Nephron progenitor cell (in vitro differentiated cells): Measurements from ENCODE around the gene KCNA2.

Experiments used
- DNase-seq: peaks from one replicate; pipeline ENCODE4 v3.0.0; 2021
- H3K27ac Mint-ChIP-seq: 2 replicates; pipeline ENCODE4 v1.8.0; 2021; ENCODE audit warnings: mild to moderate bottlenecking, moderate library complexity, mixed read lengths
- H3K27me3 Mint-ChIP-seq: 2 replicates; pipeline ENCODE4 v1.8.0; 2021; ENCODE audit warnings: mild to moderate bottlenecking, low read depth, mixed read lengths; ENCODE audit not compliant: poor library complexity
- H3K36me3 Mint-ChIP-seq: 2 replicates; pipeline ENCODE4 v1.8.0; 2021; ENCODE audit warnings: low read depth, mixed read lengths
- H3K4me1 Mint-ChIP-seq: 2 replicates; pipeline ENCODE4 v1.8.0; 2021; ENCODE audit warnings: mixed read lengths
- H3K4me3 Mint-ChIP-seq: 2 replicates; pipeline ENCODE4 v1.8.0; 2021; ENCODE audit warnings: mild to moderate bottlenecking, moderate library complexity, mixed read lengths
- H3K9me3 Mint-ChIP-seq: 2 replicates; pipeline ENCODE4 v1.8.0; 2021; ENCODE audit warnings: mild to moderate bottlenecking, moderate library complexity, mixed read lengths
- TF ChIP-seq, protein P1 (sequence below): fragments of 200-600 bp; sonication (generic); IDR thresholded peaks from 2 replicates; pipeline ENCODE4 v1.5.0; 2021; ENCODE audit warnings: antibody characterized with exemption

The KCNA2 gene

GRCh38 chr1:110570307-110570706 lies 35.9 kb downstream of the KCNA2 start:
- H3K27ac Mint-ChIP-seq = no peak overlapping the region
- H3K9me3 Mint-ChIP-seq = no peaks in the 10 kb centered on the region
- DNase-seq = no peak
- peaks cover 46% of the 10 kb centered on the region for H3K27me3 Mint-ChIP-seq
- no peak overlapping the region for H3K4me3 Mint-ChIP-seq
- no peaks in the 10 kb centered on the region for H3K4me1 Mint-ChIP-seq
- H3K36me3 Mint-ChIP-seq = no peaks in the 10 kb centered on the region
- TF ChIP-seq, protein P1, sequence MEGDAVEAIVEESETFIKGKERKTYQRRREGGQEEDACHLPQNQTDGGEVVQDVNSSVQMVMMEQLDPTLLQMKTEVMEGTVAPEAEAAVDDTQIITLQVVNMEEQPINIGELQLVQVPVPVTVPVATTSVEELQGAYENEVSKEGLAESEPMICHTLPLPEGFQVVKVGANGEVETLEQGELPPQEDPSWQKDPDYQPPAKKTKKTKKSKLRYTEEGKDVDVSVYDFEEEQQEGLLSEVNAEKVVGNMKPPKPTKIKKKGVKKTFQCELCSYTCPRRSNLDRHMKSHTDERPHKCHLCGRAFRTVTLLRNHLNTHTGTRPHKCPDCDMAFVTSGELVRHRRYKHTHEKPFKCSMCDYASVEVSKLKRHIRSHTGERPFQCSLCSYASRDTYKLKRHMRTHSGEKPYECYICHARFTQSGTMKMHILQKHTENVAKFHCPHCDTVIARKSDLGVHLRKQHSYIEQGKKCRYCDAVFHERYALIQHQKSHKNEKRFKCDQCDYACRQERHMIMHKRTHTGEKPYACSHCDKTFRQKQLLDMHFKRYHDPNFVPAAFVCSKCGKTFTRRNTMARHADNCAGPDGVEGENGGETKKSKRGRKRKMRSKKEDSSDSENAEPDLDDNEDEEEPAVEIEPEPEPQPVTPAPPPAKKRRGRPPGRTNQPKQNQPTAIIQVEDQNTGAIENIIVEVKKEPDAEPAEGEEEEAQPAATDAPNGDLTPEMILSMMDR = no peak

- DNase-seq = no peak
- no peak overlapping the region for H3K4me3 Mint-ChIP-seq
- H3K4me1 Mint-ChIP-seq = peaks cover 9% of the 10 kb centered on the region
- peaks cover 36% of the 10 kb centered on the region for H3K27me3 Mint-ChIP-seq
- H3K9me3 Mint-ChIP-seq = no peaks in the 10 kb centered on the region
- H3K27ac Mint-ChIP-seq = no peak overlapping the region
- TF ChIP-seq, protein P1 = no peak
- H3K36me3 Mint-ChIP-seq = no peaks in the 10 kb centered on the region
These were observed 39.3 kb downstream of the KCNA2 start for GRCh38 chr1:110566836-110567235.

- Mint-ChIP-seq H3K27me3 (peaks cover 27% of the 10 kb centered on the region), H3K4me1 (peaks cover 20% of the 10 kb centered on the region), H3K4me3 (no peak overlapping the region), H3K9me3 (no peaks in the 10 kb centered on the region), H3K36me3 (no peaks in the 10 kb centered on the region), H3K27ac (no peak overlapping the region)
- no peak for DNase-seq
- TF ChIP-seq, protein P1 = no peak
These were observed 40.6 kb downstream of the KCNA2 start for GRCh38 chr1:110565565-110565964.

DNA sequence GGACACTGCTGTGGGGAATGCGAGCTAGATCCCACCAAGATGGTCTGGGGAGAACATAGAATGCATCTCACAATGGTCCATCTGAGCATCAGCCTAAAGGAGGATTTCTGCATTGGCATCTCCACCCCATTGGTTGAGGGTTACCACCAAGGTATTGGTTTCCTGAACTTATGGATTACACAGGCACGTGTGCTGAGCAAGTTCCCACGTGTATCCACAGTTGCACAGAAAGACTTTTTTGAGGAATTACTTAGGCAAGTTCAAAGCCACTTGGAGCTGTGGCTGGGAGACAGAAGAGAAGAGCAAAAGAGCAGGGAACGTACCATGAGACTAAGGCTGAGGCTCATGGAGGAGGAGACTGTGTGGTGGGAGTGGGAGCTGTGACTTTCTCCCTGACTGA lies 43.1 kb downstream of the KCNA2 start:
- no peaks in the 10 kb centered on the region for H3K36me3 Mint-ChIP-seq
- H3K27ac Mint-ChIP-seq = no peak overlapping the region
- peaks cover 38% of the 10 kb centered on the region for H3K27me3 Mint-ChIP-seq
- H3K9me3 Mint-ChIP-seq = no peaks in the 10 kb centered on the region
- peaks cover 37% of the 10 kb centered on the region for H3K4me1 Mint-ChIP-seq
- DNase-seq = no peak
- no peak overlapping the region for H3K4me3 Mint-ChIP-seq
- TF ChIP-seq, protein P1 = no peak

- DNase-seq = peak; percentile 42
- Mint-ChIP-seq H3K4me1 (peaks cover 37% of the 10 kb centered on the region), H3K9me3 (no peaks in the 10 kb centered on the region), H3K36me3 (no peaks in the 10 kb centered on the region), H3K4me3 (no peak overlapping the region), H3K27me3 (peaks cover 45% of the 10 kb centered on the region), H3K27ac (no peak overlapping the region)
- TF ChIP-seq, protein P1 = no peak
These were observed 44.6 kb downstream of the KCNA2 start for GRCh38 chr1:110561596-110561995.

DNA sequence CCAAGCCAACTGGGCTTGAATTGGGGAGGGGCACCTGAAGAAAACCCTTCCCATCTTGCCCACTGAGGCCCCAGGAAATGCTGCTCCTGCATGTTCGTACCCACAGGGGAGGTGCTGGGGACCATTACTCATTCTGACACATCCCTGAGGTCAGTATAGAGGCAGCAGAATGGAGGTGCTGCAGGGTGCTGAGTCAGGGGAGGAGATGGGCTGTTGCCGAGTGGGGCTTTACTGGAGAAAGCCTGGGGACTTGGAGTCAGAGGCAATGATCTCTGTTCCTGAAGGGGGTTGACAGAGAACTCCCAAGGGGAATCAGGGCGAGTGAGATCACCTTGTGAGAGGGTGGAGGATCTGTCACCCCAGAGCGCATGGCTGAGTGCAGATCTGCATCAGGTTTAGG lies 47.0 kb downstream of the KCNA2 start:
- no peak overlapping the region for H3K4me3 Mint-ChIP-seq
- H3K9me3 Mint-ChIP-seq = no peaks in the 10 kb centered on the region
- DNase-seq = no peak
- no peaks in the 10 kb centered on the region for H3K36me3 Mint-ChIP-seq
- H3K27me3 Mint-ChIP-seq = peaks cover 59% of the 10 kb centered on the region
- no peak overlapping the region for H3K27ac Mint-ChIP-seq
- TF ChIP-seq, protein P1 = no peak
- H3K4me1 Mint-ChIP-seq = peaks cover 37% of the 10 kb centered on the region
